Ishikawa (cell line): Measurements from ENCODE around the gene CCDC172.

ENCODE experiments used
- CEBPB ChIP-seq: IDR thresholded peaks from 2 replicates; pipeline ENCODE4 v1.6.1; 2012
- EP300 ChIP-seq: IDR thresholded peaks from 2 replicates; pipeline ENCODE4 v1.6.1; 2012; ENCODE audit warnings: borderline replicate concordance
- FOXM1 ChIP-seq: IDR thresholded peaks from 2 replicates; pipeline ENCODE4 v1.6.1; 2012; ENCODE audit warnings: low read depth, borderline replicate concordance
- MAX ChIP-seq: IDR thresholded peaks from 2 replicates; pipeline ENCODE4 v1.6.1; 2012
- NFIC ChIP-seq: IDR thresholded peaks from 2 replicates; pipeline ENCODE4 v1.6.1; 2012
- RAD21 ChIP-seq: IDR thresholded peaks from 2 replicates; pipeline ENCODE4 v1.6.1; 2012; ENCODE audit warnings: low read depth
- REST ChIP-seq: IDR thresholded peaks from 2 replicates; pipeline ENCODE4 v1.6.1; 2012; ENCODE audit warnings: low read depth, mild to moderate bottlenecking
- TAF1 ChIP-seq: IDR thresholded peaks from 2 replicates; pipeline ENCODE4 v1.6.1; 2012; ENCODE audit warnings: low read depth, mild to moderate bottlenecking
- TCF12 ChIP-seq: IDR thresholded peaks from 2 replicates; pipeline ENCODE4 v1.6.1; 2012; ENCODE audit warnings: low read depth
- USF1 ChIP-seq: IDR thresholded peaks from 2 replicates; pipeline ENCODE4 v1.6.1; 2012
- YY1 ChIP-seq: IDR thresholded peaks from 2 replicates; pipeline ENCODE4 v1.6.1; 2012; ENCODE audit warnings: low read depth

GRCh38 chr10:116429288-116429977, 105.2 kb downstream of the CCDC172 start:
- TF ChIP-seq YY1 (no peak), REST (no peak), FOXM1 (no peak), CEBPB (no peak), TAF1 (no peak), EP300 (no peak), TCF12 (no peak), RAD21 (no peak), MAX (no peak), NFIC (no peak), USF1 (no peak)
